Suppressor macrophage (primary cell): ENCODE results near the gene TBCEL.
"Not testable (repeated sequence)": the region's sequence is repeated elsewhere in the genome, so short reads cannot be mapped to it uniquely, and the experiment has no call there.

Source experiments
- DNase-seq, 4 experiments: peaks; one replicate each; pipeline ENCODE4 v3.0.0-alpha.2; 2020 to 2022

TBCEL gene

GRCh38 chr11:121109471-121109870 lies 85.6 kb downstream of the TBCEL start:
- DNase-seq = no peak

GRCh38 chr11:121109916-121110586 lies 86.1 kb downstream of the TBCEL start:
- no peak for DNase-seq

- DNase-seq = no peak
These were observed 87.2 kb downstream of the TBCEL start for GRCh38 chr11:121110871-121111724.

GRCh38 chr11:121112498-121113455 lies 88.9 kb downstream of the TBCEL start:
- DNase-seq = peak; percentile 71 to 85 (median 74)

GRCh38 chr11:121113611-121114010 lies 89.7 kb downstream of the TBCEL start:
- no peak for DNase-seq

GRCh38 chr11:121115024-121115423 lies 91.1 kb downstream of the TBCEL start:
- DNase-seq = not testable (repeated sequence)

GRCh38 chr11:121117788-121118187 lies 93.9 kb downstream of the TBCEL start:
- no peak for DNase-seq

- no peak for DNase-seq
These were observed 95.5 kb downstream of the TBCEL start for GRCh38 chr11:121119440-121119839.

GRCh38 chr11:121122328-121122727 lies 98.4 kb downstream of the TBCEL start:
- DNase-seq = no peak

GRCh38 chr11:121123496-121124069 lies 99.7 kb downstream of the TBCEL start:
- DNase-seq = no peak

- DNase-seq = no peak
These were observed 103.9 kb downstream of the TBCEL start for GRCh38 chr11:121127809-121128208.

- DNase-seq = no peak
These were observed 105.7 kb downstream of the TBCEL start for GRCh38 chr11:121129362-121130340.

GRCh38 chr11:121131656-121132055 lies 107.8 kb downstream of the TBCEL start:
- no peak for DNase-seq

- no peak for DNase-seq
These were observed 108.5 kb downstream of the TBCEL start for GRCh38 chr11:121132211-121132976.

- no peak for DNase-seq
These were observed 110.9 kb downstream of the TBCEL start for GRCh38 chr11:121134741-121135312.

- no peak for DNase-seq
These were observed 113.1 kb downstream of the TBCEL start for GRCh38 chr11:121137005-121137404.

GRCh38 chr11:121138259-121138658 lies 114.4 kb downstream of the TBCEL start:
- DNase-seq = no peak

GRCh38 chr11:121140369-121140768 lies 116.5 kb downstream of the TBCEL start:
- no peak for DNase-seq
